HG02970 (cell line): ENCODE results near the gene HSFX3.
"Not testable (repeated sequence)": the region's sequence is repeated elsewhere in the genome, so short reads cannot be mapped to it uniquely, and the experiment has no call there.

Source experiments
- ATAC-seq: cut with Tn5 transposase; IDR thresholded peaks from one replicate; pipeline ENCODE4 v1.9.1; 2021; ENCODE audit warnings: mild to moderate bottlenecking, moderate library complexity, moderate number of reproducible peaks; ENCODE audit not compliant: unreplicated experiment, low FRiP score

The HSFX3 gene

DNA sequence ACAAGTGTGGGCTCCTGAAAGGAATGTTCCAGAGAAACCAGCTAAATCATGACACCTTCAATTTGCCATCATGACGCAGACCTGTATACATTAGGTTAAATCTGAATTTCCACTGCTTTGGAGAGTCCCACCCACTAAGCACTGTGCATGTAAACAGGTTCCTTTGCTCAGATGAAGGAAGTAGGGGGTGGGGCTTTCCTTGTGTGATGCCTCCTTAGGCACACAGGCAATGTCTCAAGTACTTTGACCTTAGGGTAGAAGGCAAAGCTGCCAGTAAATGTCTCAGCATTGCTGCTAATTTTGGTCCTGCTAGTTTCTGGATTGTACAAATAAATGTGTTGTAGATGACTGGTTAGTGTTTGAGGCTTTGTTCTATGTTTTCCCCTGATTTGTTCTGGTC, 2.8 kb downstream of the HSFX3 start:
- not testable (repeated sequence) for ATAC-seq

DNA sequence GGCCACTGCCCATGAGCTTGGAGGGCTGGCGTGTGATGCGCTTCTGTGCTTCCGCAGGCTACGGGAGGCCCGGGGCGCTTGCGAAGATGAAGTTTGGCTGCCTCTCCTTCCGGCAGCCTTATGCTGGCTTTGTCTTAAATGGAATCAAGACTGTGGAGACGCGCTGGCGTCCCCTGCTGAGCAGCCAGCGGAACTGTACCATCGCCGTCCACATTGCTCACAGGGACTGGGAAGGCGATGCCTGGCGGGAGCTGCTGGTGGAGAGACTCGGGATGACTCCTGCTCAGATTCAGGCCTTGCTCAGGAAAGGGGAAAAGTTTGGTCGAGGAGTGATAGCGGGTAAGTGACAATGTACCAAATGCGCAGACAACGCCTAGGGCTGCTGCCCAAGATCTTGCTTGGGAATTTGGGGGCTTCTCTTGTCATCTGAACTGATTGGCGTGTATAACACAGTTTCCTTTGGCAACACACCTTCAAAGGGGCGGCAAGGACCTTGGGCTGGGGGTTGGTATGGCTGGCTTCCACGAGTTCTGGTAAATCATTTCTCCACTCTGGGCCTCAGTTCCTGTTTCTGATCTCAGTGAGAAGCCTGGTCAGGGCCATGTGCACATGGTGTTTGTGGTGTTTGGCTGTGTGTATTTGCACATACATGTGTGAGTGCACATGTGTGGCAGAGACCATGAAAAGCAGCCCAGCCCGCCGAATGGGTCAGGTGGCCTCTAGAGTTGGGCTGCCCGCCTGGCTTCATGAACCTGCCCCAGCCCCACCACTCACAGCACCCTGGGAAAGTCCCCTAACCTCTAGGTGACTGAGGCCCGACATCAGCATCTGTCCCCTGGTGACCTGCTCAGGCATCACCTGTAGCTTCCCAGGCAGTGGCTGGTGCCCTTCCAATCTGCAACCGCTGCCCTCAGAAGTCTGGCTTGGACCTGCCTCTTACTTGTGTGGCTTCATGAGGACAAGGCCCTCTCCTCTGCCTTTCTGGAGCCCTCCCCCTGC, 3.9 kb downstream of the HSFX3 start:
- not testable (repeated sequence) for ATAC-seq

DNA sequence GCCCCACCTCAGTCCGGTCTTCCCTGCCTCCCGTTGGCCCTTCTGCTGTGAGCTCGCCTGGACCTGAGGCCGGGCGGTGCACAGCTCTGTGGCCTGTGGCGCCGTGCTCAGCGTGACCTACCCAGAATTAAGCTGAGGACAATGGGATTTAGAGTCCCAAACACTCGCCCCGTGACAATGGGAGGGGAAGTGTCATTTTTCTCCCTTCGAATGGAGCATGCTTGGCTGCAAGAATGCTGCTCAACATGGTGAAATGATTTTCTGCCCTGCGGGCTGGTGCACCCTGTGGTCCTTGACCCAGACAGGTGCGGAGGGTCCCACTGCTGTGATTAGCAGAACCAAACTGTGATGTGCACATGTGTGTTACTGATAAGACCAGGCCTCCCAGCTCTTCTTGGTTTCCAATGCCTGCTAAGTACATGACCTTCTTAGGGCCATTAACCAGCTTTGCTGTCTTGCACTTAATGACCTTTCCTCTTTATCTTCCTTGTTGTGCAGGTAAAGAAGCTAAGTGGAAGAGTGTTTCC, 8.1 kb downstream of the HSFX3 start:
- no peak for ATAC-seq

DNA sequence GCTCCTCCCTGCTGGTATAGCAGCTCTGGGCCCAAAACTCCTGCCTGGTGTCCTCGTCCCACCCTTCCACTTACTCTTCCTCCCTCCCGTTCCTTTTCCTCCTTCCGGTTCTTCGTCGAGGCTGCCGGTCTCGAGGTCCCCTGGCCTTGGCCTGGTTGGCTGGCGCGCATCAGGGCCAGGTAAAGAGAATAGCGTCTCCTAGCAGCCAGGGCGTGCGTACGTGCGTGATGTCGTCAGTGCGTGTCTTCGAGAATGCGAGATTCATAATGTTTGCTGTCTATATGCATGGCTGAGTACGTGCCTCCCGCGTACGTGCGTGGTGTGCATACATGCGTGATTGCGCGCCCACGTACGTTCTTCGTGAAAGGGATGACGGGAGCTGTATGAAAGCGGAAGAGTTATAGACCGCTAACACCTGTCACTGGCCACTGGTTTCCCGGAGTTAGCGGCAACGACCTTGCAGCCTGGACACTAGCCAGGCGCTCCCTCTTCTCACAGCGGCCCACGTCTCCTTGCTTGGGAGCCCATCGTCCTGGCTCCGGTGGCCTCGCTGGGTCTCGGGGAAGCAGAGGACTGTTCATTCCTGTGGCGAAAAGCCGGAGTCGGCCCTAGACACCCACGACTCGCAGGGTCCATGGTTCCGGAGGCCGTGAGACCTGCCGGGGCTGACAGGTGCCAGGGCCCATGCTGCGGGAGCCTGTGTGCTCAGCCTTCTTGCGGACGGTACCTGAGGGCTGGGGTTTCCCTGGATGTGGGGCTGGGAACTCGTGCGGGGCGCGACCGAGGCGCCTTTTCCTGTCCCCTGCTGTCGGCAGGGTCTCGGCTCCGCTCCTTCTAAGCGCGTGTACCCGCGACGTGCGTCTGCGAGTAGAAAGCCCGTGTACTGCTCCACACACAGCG, 8.9 kb downstream of the HSFX3 start, which contains the start of gene EOLA1:
EOLA1 (plus strand) TSS at position 392 of the 900 bp plus-strand sequence. CDS start 4,619 bp downstream, outside the sequence.
- ATAC-seq, result peak; percentile 69

DNA sequence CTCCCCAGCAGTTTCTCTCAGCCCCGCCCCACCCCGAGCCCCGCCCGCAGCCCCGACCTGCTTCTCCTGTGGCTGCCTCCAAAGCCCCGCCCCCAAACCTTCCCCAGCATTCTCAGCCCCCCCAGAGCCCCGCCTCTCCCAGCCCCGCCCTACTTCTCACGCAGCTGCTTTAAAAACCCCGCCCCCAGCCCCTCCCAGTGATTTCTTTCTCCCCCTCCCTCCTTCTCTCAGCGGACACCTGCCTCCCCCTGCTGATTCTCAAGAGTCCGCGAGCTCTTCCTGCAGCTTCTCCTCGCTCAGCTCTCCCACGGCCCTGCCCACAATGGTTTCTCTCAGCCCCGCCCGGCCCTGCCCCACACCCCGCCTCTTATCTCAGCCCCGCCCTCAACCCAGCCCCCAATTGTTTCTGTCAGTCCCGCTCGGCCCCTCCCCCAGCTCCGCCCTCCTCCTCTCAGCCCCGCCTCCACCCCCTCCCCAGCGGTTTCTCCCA, 9.5 kb downstream of the HSFX3 start:
- peak; percentile 19 for ATAC-seq

- peak; percentile 40 for ATAC-seq
Observed at GRCh38 chrX:149539283-149540130, 10.2 kb downstream of the HSFX3 start.

- not testable (repeated sequence) for ATAC-seq
Observed at GRCh38 chrX:149537474-149537873, 12.2 kb downstream of the HSFX3 start.

DNA sequence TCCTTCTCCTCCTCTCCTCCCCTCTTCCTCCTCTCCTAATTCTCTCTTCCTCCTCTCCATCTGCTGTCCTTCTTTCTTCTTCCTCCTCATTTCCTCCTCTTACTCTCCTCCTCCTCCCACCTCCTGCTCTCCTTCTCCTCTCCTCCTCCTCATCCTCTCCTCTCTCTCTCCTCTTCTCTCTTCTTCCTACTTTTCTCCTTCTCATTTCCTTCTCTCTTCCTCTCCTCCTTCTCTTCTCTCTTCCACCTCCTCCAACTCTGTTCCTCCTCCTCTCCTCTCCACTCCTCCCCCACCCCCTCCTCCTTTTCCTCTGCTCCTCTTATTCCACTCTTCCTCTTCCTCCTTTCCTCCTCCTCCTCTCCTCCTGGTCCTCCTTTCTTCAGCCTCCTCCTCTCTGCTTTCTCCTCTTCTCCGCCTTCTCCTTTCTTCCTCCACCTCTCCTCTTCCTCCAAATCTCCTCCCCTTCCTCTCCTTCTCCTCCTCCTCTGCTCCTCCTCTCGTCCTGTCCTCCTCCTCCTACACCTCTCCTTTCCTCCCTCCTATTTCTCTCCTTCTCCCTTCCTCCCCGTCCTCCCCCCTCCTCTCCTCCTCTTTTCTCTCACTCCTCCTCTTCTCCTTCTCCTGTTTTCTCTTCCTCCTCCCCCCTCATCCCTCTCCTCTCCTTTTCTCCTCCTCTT, 14.7 kb downstream of the HSFX3 start:
- not testable (repeated sequence) for ATAC-seq

DNA sequence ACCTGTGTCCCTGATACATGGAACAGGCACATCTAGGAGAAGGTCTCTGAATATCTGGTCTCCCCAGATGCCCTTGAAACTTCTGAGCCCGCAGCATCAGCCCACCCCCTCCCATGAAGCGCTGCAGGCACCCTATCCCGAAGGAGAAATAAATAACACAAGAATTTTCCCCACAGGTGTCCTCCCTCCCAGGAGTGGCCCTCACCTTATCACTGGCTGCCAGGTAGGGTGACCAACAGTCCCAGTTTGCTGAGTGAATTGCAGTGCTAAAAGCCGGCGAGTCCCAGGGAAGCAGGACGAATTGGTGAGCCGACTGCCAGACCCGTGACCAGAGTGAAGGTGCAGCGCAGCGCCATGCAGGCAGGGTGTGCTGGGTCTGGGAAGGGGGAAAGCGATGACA, 15.7 kb downstream of the HSFX3 start:
- ATAC-seq, result not testable (repeated sequence)

GRCh38 chrX:149532868-149533267, 16.9 kb downstream of the HSFX3 start:
- not testable (repeated sequence) for ATAC-seq

- ATAC-seq, result no peak
Observed at GRCh38 chrX:149531599-149531998, 18.1 kb downstream of the HSFX3 start.

DNA sequence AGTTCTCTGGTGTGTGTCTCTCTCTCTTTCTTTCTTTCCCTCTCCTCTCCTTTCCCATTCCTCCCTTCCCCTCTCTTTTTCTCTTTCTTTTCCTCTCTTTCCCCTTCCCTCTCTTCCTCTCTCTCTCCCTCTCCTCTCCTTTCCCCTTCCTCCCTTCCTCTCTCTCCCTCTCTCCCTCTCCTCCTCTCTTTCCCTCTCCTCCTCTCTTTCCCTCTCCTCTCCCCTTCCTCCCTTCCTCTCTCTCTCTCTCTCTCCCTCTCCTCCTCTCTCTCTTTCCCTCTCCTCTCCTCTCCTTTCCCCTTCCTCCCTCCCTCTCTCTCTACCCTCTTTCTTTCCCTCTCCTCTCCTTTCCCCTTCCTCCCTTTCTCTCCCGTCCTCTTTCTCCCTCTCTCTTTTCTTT, 21.3 kb downstream of the HSFX3 start:
- no peak for ATAC-seq

DNA sequence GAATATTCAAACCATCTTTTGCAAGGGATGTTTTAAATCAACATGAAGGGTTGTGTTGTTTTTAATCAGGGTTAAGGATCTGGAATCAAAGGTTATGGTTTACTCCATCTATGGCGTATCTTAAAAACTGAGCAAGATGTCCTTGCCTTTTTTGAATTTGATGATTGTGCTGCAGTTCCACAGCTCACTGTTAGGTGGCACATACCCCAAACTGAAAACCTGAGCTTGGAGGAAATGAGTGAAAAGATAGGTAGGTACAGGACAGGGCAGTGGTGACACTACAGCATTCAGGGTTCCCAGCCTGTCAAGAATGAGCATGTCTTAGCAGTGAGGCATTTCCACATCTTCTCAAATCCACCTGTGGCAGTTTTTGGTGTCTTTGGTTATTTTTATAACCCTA, 22.0 kb downstream of the HSFX3 start:
- no peak for ATAC-seq

DNA sequence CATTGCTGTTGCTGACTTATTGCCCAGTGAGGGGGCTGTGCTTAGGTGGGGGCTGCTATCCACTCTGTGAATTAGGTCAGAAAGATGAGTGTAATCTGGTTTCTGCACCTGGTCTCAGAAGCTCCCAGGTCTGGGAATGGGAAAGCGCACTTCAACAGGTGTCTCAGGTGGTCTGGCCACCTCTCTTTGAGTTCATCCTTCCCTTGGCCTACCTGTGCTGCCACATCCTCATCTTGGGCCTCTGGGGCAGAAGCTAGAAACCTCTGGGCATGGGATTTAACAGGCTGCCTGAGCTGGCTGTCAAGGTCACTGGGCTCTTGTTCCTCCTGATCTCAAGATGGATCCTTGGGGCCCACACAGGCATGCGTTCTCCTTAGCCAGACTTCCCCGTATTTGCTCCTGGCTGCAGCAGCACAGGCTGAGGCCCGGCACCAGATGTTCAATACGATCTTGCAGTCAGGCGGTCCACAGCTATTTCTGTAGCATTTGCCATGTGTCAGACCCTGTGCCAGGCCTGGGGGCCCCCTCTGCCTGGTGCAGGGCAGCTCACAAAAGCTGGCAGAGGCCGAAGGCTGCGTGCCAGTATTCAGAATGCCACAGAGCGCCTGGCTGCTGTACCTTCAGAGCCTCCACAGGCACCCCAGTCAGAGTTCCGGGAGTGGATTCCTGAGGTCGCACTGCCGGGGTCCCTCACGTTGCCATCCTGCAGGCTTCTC, 23.2 kb downstream of the HSFX3 start:
- not testable (repeated sequence) for ATAC-seq

GRCh38 chrX:149525903-149526302, 23.8 kb downstream of the HSFX3 start:
- peak; percentile 42 for ATAC-seq

GRCh38 chrX:149525389-149525788, 24.3 kb downstream of the HSFX3 start:
- peak; percentile 84 for ATAC-seq

DNA sequence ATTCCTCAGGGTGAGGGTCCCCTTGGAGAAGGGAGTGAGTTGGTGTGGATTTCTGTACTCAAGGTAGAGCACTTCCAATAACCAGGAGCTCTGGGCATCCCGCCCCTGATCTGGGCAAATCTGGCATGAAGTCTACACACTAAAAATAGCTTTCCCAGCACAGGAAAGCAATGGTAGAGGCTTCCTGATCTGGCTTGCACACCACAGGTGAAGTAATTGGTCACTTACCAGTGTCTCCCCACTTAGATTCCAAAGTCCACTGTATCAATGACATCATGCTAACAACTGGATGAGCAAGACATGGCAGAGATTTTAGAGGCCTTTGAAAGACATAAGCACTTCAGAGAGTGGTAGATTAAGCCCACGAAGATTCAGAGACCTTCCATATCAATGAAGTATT, 26.8 kb downstream of the HSFX3 start:
- ATAC-seq, result no peak

GRCh38 chrX:149521438-149521837, 28.3 kb downstream of the HSFX3 start:
- no peak for ATAC-seq
